PFSK-1 (cell line): ENCODE results near the gene VWA5B1.

Source experiments
- POLR2AphosphoS5 ChIP-seq: IDR thresholded peaks from 2 replicates; pipeline ENCODE4 v1.6.1; 2012; ENCODE audit warnings: low read depth, mild to moderate bottlenecking, control low read depth, low read length, moderate library complexity
- REST ChIP-seq, 2 experiments: IDR thresholded peaks; 2 replicates each; pipeline versions ENCODE4 v1.6.1 to v1.8.0; 2011 to 2012; ENCODE audit warnings: low read depth in 2 of 2, low read length in 2 of 2, control low read depth in 1 of 2, inconsistent platforms in 1 of 2, mild to moderate bottlenecking in 1 of 2, moderate library complexity in 1 of 2; ENCODE audit not compliant: insufficient read depth in 1 of 2

DNA sequence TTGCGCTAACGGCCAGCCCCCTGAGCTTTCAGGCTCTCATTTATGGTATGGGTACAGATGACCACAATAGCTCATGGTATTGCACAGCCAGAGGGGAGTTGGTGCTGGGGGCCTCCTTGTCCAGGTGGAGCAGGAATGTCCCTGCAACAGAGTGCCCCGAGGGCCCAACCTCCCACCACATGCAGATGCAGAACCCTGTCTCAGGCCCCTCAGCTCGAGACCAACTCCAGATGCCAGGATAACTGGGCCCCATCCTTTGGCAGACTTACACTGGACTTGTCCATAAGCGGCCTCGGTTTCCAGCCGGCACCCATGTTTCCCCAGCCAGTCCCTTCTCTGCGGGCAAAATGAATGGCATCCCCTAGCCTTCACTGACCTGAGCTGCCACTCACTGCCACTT is 67.1 kb downstream of the VWA5B1 start:
- TF ChIP-seq REST (IDR thresholded peaks at IDR 0.05; ENCODE audit: insufficient read depth in 1 of 2, low read depth in 2 of 2, low read length in 2 of 2) (no peak), POLR2AphosphoS5 (no peak)
